ENCODE data around the gene NFATC4.
A peak's percentile ranks its signal among the peaks of the same experiment; 100 is the strongest.

Gene NFATC4

GRCh38 chr14:24409192-24409591 is 41.2 kb downstream of the NFATC4 start:
- no peak for DNase-seq (ENCODE audit: low read depth)
- TF ChIP-seq CTCF (IDR thresholded peaks at IDR 0.05; ENCODE audit: control insufficient read depth, extremely low read depth, insufficient read depth), result no peak
- H3K4me3 ChIP-seq (ENCODE audit: low read depth, low read length), result no peak overlapping the region

GRCh38 chr14:24409956-24410355 is 42.0 kb downstream of the NFATC4 start:
- no peak for DNase-seq (ENCODE audit: low read depth)
- TF ChIP-seq CTCF (IDR thresholded peaks at IDR 0.05; ENCODE audit: control insufficient read depth, extremely low read depth, insufficient read depth), result no peak
- no peak overlapping the region for H3K4me3 ChIP-seq (ENCODE audit: low read depth, low read length)

GRCh38 chr14:24411443-24412389 is 43.7 kb downstream of the NFATC4 start:
- TF ChIP-seq CTCF (IDR thresholded peaks at IDR 0.05; ENCODE audit: control insufficient read depth, extremely low read depth, insufficient read depth), result peak; percentile 60
- H3K4me3 ChIP-seq (ENCODE audit: low read depth, low read length), result no peak overlapping the region
- DNase-seq (ENCODE audit: low read depth), result no peak

GRCh38 chr14:24414077-24414476 is 46.1 kb downstream of the NFATC4 start:
- TF ChIP-seq CTCF (IDR thresholded peaks at IDR 0.05; ENCODE audit: control insufficient read depth, extremely low read depth, insufficient read depth), result no peak
- DNase-seq (ENCODE audit: low read depth), result no peak
- no peak overlapping the region for H3K4me3 ChIP-seq (ENCODE audit: low read depth, low read length)

- H3K4me3 ChIP-seq (ENCODE audit: low read depth, low read length), result no peak overlapping the region
- no peak for TF ChIP-seq CTCF (IDR thresholded peaks at IDR 0.05; ENCODE audit: control insufficient read depth, extremely low read depth, insufficient read depth)
- no peak for DNase-seq (ENCODE audit: low read depth)
Measured at GRCh38 chr14:24414732-24415420, 46.9 kb downstream of the NFATC4 start.

GRCh38 chr14:24415421-24416253 is 47.7 kb downstream of the NFATC4 start:
- no peak overlapping the region for H3K4me3 ChIP-seq (ENCODE audit: low read depth, low read length)
- DNase-seq (ENCODE audit: low read depth), result no peak
- no peak for TF ChIP-seq CTCF (IDR thresholded peaks at IDR 0.05; ENCODE audit: control insufficient read depth, extremely low read depth, insufficient read depth)

Measured in LNCaP clone FGC (cell line).